Neural progenitor cell (in vitro differentiated cells): ENCODE data around the gene GIMAP4. TPM values are rescaled to one million over a fixed set of nuclear protein-coding genes. Genes with fewer than 3 reads are reported as not detected.

ENCODE experiments used
- DNase-seq: peaks from one replicate; pipeline ENCODE4 v3.0.0-alpha.2; 2016; ENCODE audit warnings: low spot score
- H2AFZ ChIP-seq: fragments of 200-600 bp; sonication (generic); replicated peaks from 2 replicates; pipeline ENCODE4 v1.6.1; 2016; ENCODE audit warnings: antibody characterized with exemption
- H3F3A ChIP-seq: fragments of 200-600 bp; sonication (generic); 2 replicates; pipeline ENCODE4 v1.6.1; 2016; ENCODE audit warnings: antibody characterized with exemption, low read depth
- H3K27ac ChIP-seq: fragments of 200-600 bp; sonication (generic); 2 replicates; pipeline ENCODE4 v1.5.1; 2016; ENCODE audit warnings: mild to moderate bottlenecking
- H3K27me3 ChIP-seq: fragments of 200-600 bp; sonication (generic); 2 replicates; pipeline ENCODE4 v1.6.1; 2016; ENCODE audit warnings: mild to moderate bottlenecking, moderate library complexity
- H3K36me3 ChIP-seq: fragments of 200-600 bp; sonication (generic); 2 replicates; pipeline ENCODE4 v1.5.1; 2016
- H3K4me1 ChIP-seq: fragments of 200-600 bp; sonication (generic); 2 replicates; pipeline ENCODE4 v1.6.1; 2016; ENCODE audit warnings: mixed run types
- H3K4me2 ChIP-seq: fragments of 200-600 bp; sonication (generic); 2 replicates; pipeline ENCODE4 v1.6.1; 2016
- H3K4me3 ChIP-seq: fragments of 200-600 bp; sonication (generic); 2 replicates; pipeline ENCODE4 v1.5.1; 2016
- H3K79me2 ChIP-seq: fragments of 200-600 bp; sonication (generic); 2 replicates; pipeline ENCODE4 v1.6.1; 2016; ENCODE audit warnings: low read depth
- H3K9ac ChIP-seq: fragments of 200-600 bp; sonication (generic); 2 replicates; pipeline ENCODE4 v1.6.1; 2016
- H3K9me3 ChIP-seq: fragments of 200-600 bp; sonication (generic); 2 replicates; pipeline ENCODE4 v1.5.1; 2016; ENCODE audit warnings: low read depth
- H4K20me1 ChIP-seq: fragments of 200-600 bp; sonication (generic); 2 replicates; pipeline ENCODE4 v1.6.1; 2016; ENCODE audit warnings: low read depth
- H3K27ac Mint-ChIP-seq: 3 replicates; pipeline ENCODE4 v1.8.0; 2021; ENCODE audit warnings: mixed read lengths
- H3K27me3 Mint-ChIP-seq: 2 replicates; pipeline ENCODE4 v1.8.0; 2022; ENCODE audit warnings: low read depth, mild to moderate bottlenecking, inconsistent platforms, moderate library complexity, mixed read lengths; ENCODE audit not compliant: insufficient read depth
- H3K36me3 Mint-ChIP-seq: 3 replicates; pipeline ENCODE4 v1.8.0; 2021; ENCODE audit warnings: mixed read lengths
- H3K4me1 Mint-ChIP-seq: 3 replicates; pipeline ENCODE4 v1.8.0; 2021; ENCODE audit warnings: mixed read lengths
- H3K4me3 Mint-ChIP-seq: 3 replicates; pipeline ENCODE4 v1.8.0; 2021; ENCODE audit warnings: mild to moderate bottlenecking, moderate library complexity, mixed read lengths
- H3K9me3 Mint-ChIP-seq: 3 replicates; pipeline ENCODE4 v1.8.0; 2020; ENCODE audit warnings: mixed read lengths
- CTCF ChIP-seq: fragments of 200-600 bp; sonication (generic); IDR thresholded peaks from 2 replicates; pipeline ENCODE4 v1.5.1; 2017; ENCODE audit warnings: antibody characterized with exemption, mild to moderate bottlenecking
- EZH2 ChIP-seq: fragments of 200-600 bp; sonication (generic); IDR thresholded peaks from 2 replicates; pipeline ENCODE4 v1.6.1; 2017; ENCODE audit warnings: antibody characterized with exemption, mild to moderate bottlenecking, moderate library complexity
- EZH2phosphoT487 ChIP-seq: fragments of 200-600 bp; sonication (generic); IDR thresholded peaks from 2 replicates; pipeline ENCODE4 v1.6.1; 2017; ENCODE audit warnings: antibody characterized with exemption
- total RNA-seq: library from RNA; depleted of rRNA; stranded (reverse); fragments of >200 nt; gene quantifications from 2 replicates; pipeline ENCODE4 v1.2.3, GENCODE V29; 2015; ENCODE audit warnings: low replicate concordance

Gene GIMAP4
- total RNA-seq, 1 donor from 2014 or later, result not detected

GRCh38 chr7:150580638-150581394, 13.6 kb downstream of the GIMAP4 start:
- Histone ChIP-seq H3K9ac (no peak overlapping the region), H3K27ac (no peak overlapping the region), H3K27me3 (no peaks in the 10 kb centered on the region), H3K79me2 (no peaks in the 10 kb centered on the region), H3K36me3 (no peaks in the 10 kb centered on the region), H3F3A (no peaks in the 10 kb centered on the region), H4K20me1 (no peaks in the 10 kb centered on the region), H3K9me3 (no peaks in the 10 kb centered on the region), H2AFZ (no peak overlapping the region), H3K4me3 (no peak overlapping the region), H3K4me1 (no peaks in the 10 kb centered on the region), H3K4me2 (no peak overlapping the region)
- H3K4me3 Mint-ChIP-seq, result no peak overlapping the region
- TF ChIP-seq EZH2, result no peak
- no peak for TF ChIP-seq CTCF
- TF ChIP-seq EZH2phosphoT487, result no peak
- H3K27me3 Mint-ChIP-seq, result peaks cover 8% of the 10 kb centered on the region
- no peak for DNase-seq
- no peaks in the 10 kb centered on the region for H3K36me3 Mint-ChIP-seq
- no peaks in the 10 kb centered on the region for H3K4me1 Mint-ChIP-seq
- H3K27ac Mint-ChIP-seq, result no peak overlapping the region
- H3K9me3 Mint-ChIP-seq, result peaks cover 13% of the 10 kb centered on the region

- no peak overlapping the region for H3K4me2 ChIP-seq
- H3K9me3 Mint-ChIP-seq, result peaks cover 10% of the 10 kb centered on the region
Observed at GRCh38 chr7:150585199-150585598, 18.0 kb downstream of the GIMAP4 start.

GRCh38 chr7:150586068-150586784, 19.0 kb downstream of the GIMAP4 start:
- no peak for DNase-seq
- Histone ChIP-seq H3K27me3 (no peaks in the 10 kb centered on the region), H4K20me1 (no peaks in the 10 kb centered on the region), H3K36me3 (no peaks in the 10 kb centered on the region), H3K4me2 (no peak overlapping the region), H3K9me3 (no peaks in the 10 kb centered on the region), H2AFZ (no peak overlapping the region), H3K9ac (no peak overlapping the region), H3F3A (no peaks in the 10 kb centered on the region), H3K79me2 (no peaks in the 10 kb centered on the region), H3K4me1 (no peaks in the 10 kb centered on the region), H3K27ac (no peak overlapping the region), H3K4me3 (no peak overlapping the region)
- H3K4me3 Mint-ChIP-seq, result no peak overlapping the region
- H3K9me3 Mint-ChIP-seq, result peaks cover 6% of the 10 kb centered on the region
- peaks cover 5% of the 10 kb centered on the region for H3K27me3 Mint-ChIP-seq
- H3K4me1 Mint-ChIP-seq, result no peaks in the 10 kb centered on the region
- H3K36me3 Mint-ChIP-seq, result no peaks in the 10 kb centered on the region
- no peak overlapping the region for H3K27ac Mint-ChIP-seq
- no peak for TF ChIP-seq CTCF
- no peak for TF ChIP-seq EZH2phosphoT487
- TF ChIP-seq EZH2, result no peak

More at GRCh38 chr7:150585199-150585598, 18.0 kb downstream of the GIMAP4 start:
- Histone ChIP-seq H3K27me3 (no peaks in the 10 kb centered on the region), H3K36me3 (no peaks in the 10 kb centered on the region), H3K4me1 (no peaks in the 10 kb centered on the region), H4K20me1 (no peaks in the 10 kb centered on the region), H3K9ac (no peak overlapping the region), H3K79me2 (no peaks in the 10 kb centered on the region), H3F3A (no peaks in the 10 kb centered on the region), H3K27ac (no peak overlapping the region), H2AFZ (no peak overlapping the region), H3K4me3 (no peak overlapping the region), H3K9me3 (no peaks in the 10 kb centered on the region)
- Mint-ChIP-seq H3K4me1 (no peaks in the 10 kb centered on the region), H3K27ac (no peak overlapping the region), H3K4me3 (no peak overlapping the region), H3K27me3 (peaks cover 5% of the 10 kb centered on the region), H3K36me3 (no peaks in the 10 kb centered on the region)
- no peak for DNase-seq
- TF ChIP-seq EZH2 (no peak), CTCF (no peak), EZH2phosphoT487 (no peak)
